Adipose tissue (tissue), 3 donors: ENCODE measurements around the gene AADACL2. TPM values are rescaled to one million over a fixed set of nuclear protein-coding genes. Genes with fewer than 3 reads are reported as not detected.

Experiments
- H3K27ac ChIP-seq: one replicate; pipeline ENCODE4 v1.5.1; 2013; ENCODE audit warnings: low read depth, low read length
- WGBS, 3 donors: extraction: QIAGEN DNeasy Blood & Tissue Kit; methylation state at CpG; one replicate each; pipeline ENCODE4 v1.1.7; 2013; 5-methylcytosine and 5-hydroxymethylcytosine counted together
- polyA plus RNA-seq, 3 donors: library from polyadenylated mRNA; stranded (reverse); fragments of 200-250 nt; gene quantifications; one replicate each; pipeline ENCODE4 v1.2.3, GENCODE V29; 2013
- donor health status: healthy with polysubstance abuse.
- donor health status: Bipolar disorder and iron deficiency.
- donor health status: healthy.

The AADACL2 gene
- polyA plus RNA-seq, 3 donors: 0.06 to 1.1 (median 0.21) TPM

- WGBS, 3 donors: 58 to 95% (median 81%) methylated on average over 2 of the region's 2 CpGs
- no peak overlapping the region for H3K27ac ChIP-seq
Measured at GRCh38 chr3:151792411-151792810, 58.7 kb downstream of the AADACL2 start.

- H3K27ac ChIP-seq: no peak overlapping the region
- WGBS, 3 donors: 46 to 71% (median 65%) methylated on average over 2 of the region's 2 CpGs
Measured at GRCh38 chr3:151793636-151794035, 59.9 kb downstream of the AADACL2 start.

- H3K27ac ChIP-seq: no peak overlapping the region
- 32 to 95% (median 82%) methylated on average over 2 of the region's 2 CpGs for WGBS, 3 donors
Measured at GRCh38 chr3:151794080-151794479, 60.4 kb downstream of the AADACL2 start.

- WGBS, 3 donors: 88 to 95% (median 89%) methylated on average over 4 of the region's 4 CpGs
- H3K27ac ChIP-seq: no peak overlapping the region
Measured at GRCh38 chr3:151795276-151795675, 61.5 kb downstream of the AADACL2 start.

GRCh38 chr3:151796105-151796680 lies 62.5 kb downstream of the AADACL2 start:
- no peak overlapping the region for H3K27ac ChIP-seq
- WGBS, 3 donors: 42 to 78% (median 69%) methylated on average over 1 of the region's 1 CpG

- no peak overlapping the region for H3K27ac ChIP-seq
Measured at GRCh38 chr3:151798466-151798865, 64.7 kb downstream of the AADACL2 start.

GRCh38 chr3:151800431-151800830 lies 66.7 kb downstream of the AADACL2 start:
- no peak overlapping the region for H3K27ac ChIP-seq
- whole genome bisulfite sequencing, 3 donors: 60 to 92% (median 80%) methylated on average over 2 of the region's 2 CpGs

More at GRCh38 chr3:151798466-151798865, 64.7 kb downstream of the AADACL2 start:
- WGBS, 3 donors: 63 to 78% (median 73%) methylated on average over 2 of the region's 2 CpGs

- no peak overlapping the region for H3K27ac ChIP-seq
- 16 to 54% (median 52%) methylated on average over 1 of the region's 1 CpG for WGBS, 3 donors
Measured at GRCh38 chr3:151804267-151804666, 70.5 kb downstream of the AADACL2 start.

GRCh38 chr3:151806838-151807237 lies 73.1 kb downstream of the AADACL2 start:
- 91 to 95% (median 91%) methylated on average over 15 of the region's 15 CpGs for WGBS, 3 donors

More at GRCh38 chr3:151806838-151807237, 73.1 kb downstream of the AADACL2 start:
- H3K27ac ChIP-seq: no peak overlapping the region

Other genes starting within 250 kb of the AADACL2 start
- gene AADAC, start 80.2 kb downstream of the AADACL2 start, polyA plus RNA-seq: 10 to 100 TPM in 1 of 3 donors, 1 to 10 TPM in 2; 3.4 to 14.3 (median 4.7) TPM
- gene SUCNR1, start 139.7 kb downstream of the AADACL2 start, polyA plus RNA-seq: 1 to 10 TPM in 1 of 3 donors, under 1 TPM in 2; 0.08 to 1.3 (median 0.28) TPM